ENCODE data around the gene PI4KA.

GRCh38 chr22:20844055-20845037 lies 14.3 kb downstream of the PI4KA start:
- TF ChIP-seq CTCF (IDR thresholded peaks at IDR 0.05; ENCODE audit: low read depth, low read length) (no peak), POLR2A (IDR thresholded peaks at IDR 0.05; ENCODE audit: extremely low read depth, insufficient read length) (no peak), MAX (IDR thresholded peaks at IDR 0.05; ENCODE audit: low read depth, low read length) (no peak)

Measured in NB4 (cell line).